Transverse colon (tissue), 4 donors: Measurements from ENCODE around the gene PPCS.
A peak's percentile ranks its signal among the peaks of the same experiment; 100 is the strongest.

Experiments
- POLR2A ChIP-seq: fragments of 450-650 bp; IDR thresholded peaks from one replicate; pipeline ENCODE4 v1.6.1; 2016; ENCODE audit warnings: antibody characterized with exemption, mild to moderate bottlenecking, moderate library complexity
- POLR2AphosphoS5 ChIP-seq, 3 donors: sonication (generic); formaldehyde crosslinking; IDR thresholded peaks; one replicate each; pipeline ENCODE4 v1.6.1; 2016; ENCODE audit warnings: antibody characterized with exemption in 3 of 3
- TF ChIP-seq, protein P1 (sequence below), 5 experiments: fragments of 200-600 bp in 3 of 5; fragments of 450-650 bp in 2 of 5; sonication (generic) in 3 of 5; IDR thresholded peaks; 1 replicate in 2 of 5; 2 replicates in 3 of 5; pipeline ENCODE4 v1.5.1; 2016 to 2017; ENCODE audit warnings: antibody characterized with exemption in 5 of 5, inconsistent platforms in 3 of 5, mild to moderate bottlenecking in 2 of 5, moderate library complexity in 1 of 5

GRCh38 chr1:42456010-42456753, at the start of gene PPCS, which contains the start of gene ZMYND12:
- TF ChIP-seq POLR2AphosphoS5 (IDR thresholded peaks at IDR 0.05) (peak; percentile 19 to 82 (median 76)), POLR2A (peak; percentile 88)
- TF ChIP-seq, protein P1, sequence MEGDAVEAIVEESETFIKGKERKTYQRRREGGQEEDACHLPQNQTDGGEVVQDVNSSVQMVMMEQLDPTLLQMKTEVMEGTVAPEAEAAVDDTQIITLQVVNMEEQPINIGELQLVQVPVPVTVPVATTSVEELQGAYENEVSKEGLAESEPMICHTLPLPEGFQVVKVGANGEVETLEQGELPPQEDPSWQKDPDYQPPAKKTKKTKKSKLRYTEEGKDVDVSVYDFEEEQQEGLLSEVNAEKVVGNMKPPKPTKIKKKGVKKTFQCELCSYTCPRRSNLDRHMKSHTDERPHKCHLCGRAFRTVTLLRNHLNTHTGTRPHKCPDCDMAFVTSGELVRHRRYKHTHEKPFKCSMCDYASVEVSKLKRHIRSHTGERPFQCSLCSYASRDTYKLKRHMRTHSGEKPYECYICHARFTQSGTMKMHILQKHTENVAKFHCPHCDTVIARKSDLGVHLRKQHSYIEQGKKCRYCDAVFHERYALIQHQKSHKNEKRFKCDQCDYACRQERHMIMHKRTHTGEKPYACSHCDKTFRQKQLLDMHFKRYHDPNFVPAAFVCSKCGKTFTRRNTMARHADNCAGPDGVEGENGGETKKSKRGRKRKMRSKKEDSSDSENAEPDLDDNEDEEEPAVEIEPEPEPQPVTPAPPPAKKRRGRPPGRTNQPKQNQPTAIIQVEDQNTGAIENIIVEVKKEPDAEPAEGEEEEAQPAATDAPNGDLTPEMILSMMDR (IDR thresholded peaks at IDR 0.05): peak in 4 of 5 experiments; percentile 22 to 82 (median 50)
